Suprapubic skin (tissue), 4 donors: Measurements from ENCODE around the gene AGMO.

Experiments used
- EP300 ChIP-seq: sonication (generic); formaldehyde crosslinking; IDR thresholded peaks from one replicate; pipeline ENCODE4 v1.6.1; 2017; ENCODE audit warnings: antibody characterized with exemption
- POLR2AphosphoS5 ChIP-seq, 3 donors: sonication (generic); formaldehyde crosslinking; IDR thresholded peaks; one replicate each; pipeline ENCODE4 v1.6.1; 2017; ENCODE audit warnings: antibody characterized with exemption in 3 of 3
- TF ChIP-seq, protein P1 (sequence below), 2 donors: fragments of 200-600 bp in 1 of 2; fragments of 450-650 bp in 1 of 2; sonication (generic) in 1 of 2; IDR thresholded peaks; one replicate each; pipeline ENCODE4 v1.5.1; 2016 to 2019; ENCODE audit warnings: antibody characterized with exemption in 2 of 2, mild to moderate bottlenecking in 1 of 2, moderate library complexity in 1 of 2

GRCh38 chr7:15490291-15490690 is 71.5 kb downstream of the AGMO start:
- no peak for TF ChIP-seq POLR2AphosphoS5 (IDR thresholded peaks at IDR 0.05)
- TF ChIP-seq EP300 = no peak
- TF ChIP-seq, protein P1, sequence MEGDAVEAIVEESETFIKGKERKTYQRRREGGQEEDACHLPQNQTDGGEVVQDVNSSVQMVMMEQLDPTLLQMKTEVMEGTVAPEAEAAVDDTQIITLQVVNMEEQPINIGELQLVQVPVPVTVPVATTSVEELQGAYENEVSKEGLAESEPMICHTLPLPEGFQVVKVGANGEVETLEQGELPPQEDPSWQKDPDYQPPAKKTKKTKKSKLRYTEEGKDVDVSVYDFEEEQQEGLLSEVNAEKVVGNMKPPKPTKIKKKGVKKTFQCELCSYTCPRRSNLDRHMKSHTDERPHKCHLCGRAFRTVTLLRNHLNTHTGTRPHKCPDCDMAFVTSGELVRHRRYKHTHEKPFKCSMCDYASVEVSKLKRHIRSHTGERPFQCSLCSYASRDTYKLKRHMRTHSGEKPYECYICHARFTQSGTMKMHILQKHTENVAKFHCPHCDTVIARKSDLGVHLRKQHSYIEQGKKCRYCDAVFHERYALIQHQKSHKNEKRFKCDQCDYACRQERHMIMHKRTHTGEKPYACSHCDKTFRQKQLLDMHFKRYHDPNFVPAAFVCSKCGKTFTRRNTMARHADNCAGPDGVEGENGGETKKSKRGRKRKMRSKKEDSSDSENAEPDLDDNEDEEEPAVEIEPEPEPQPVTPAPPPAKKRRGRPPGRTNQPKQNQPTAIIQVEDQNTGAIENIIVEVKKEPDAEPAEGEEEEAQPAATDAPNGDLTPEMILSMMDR (IDR thresholded peaks at IDR 0.05) = no peak
